ENCODE measurements around the gene BACH2.
"Not testable (repeated sequence)": the region's sequence is repeated elsewhere in the genome, so short reads cannot be mapped to it uniquely, and the experiment has no call there.

GRCh38 chr6:90282265-90282664 lies 14.4 kb downstream of the BACH2 start:
- not testable (repeated sequence) for TF ChIP-seq CTCF (conservative IDR thresholded peaks at IDR 0.05 in 1 of 2, IDR thresholded peaks at IDR 0.05 in 1 of 2; ENCODE audit: low read depth in 1 of 2, low read length in 2 of 2); EZH2 (IDR thresholded peaks at IDR 0.05; ENCODE audit: low read length, missing control alignments)

Data from fibroblast of lung (primary cell).